IMR-90 (cell line): ENCODE data around the gene ADAMTSL1. TPM values are rescaled to one million over a fixed set of nuclear protein-coding genes. Genes with fewer than 3 reads are reported as not detected.

ENCODE experiments used
- ATAC-seq: fragments of 200-7000 bp; cut with Tn5 transposase; 2 replicates; pipeline ENCODE4 v1.9.1; 2020; ENCODE audit warnings: low read depth, mild to moderate bottlenecking, moderate library complexity
- BruUV-seq: library from RNA; stranded (reverse); fragments of 400-500 nt; replicated peaks from 2 replicates; lab custom pipeline; 2021; lab: Mats Ljungman, UMichigan
- CTCF ChIA-PET: fragments of 300-600 bp; formaldehyde crosslinking; extraction: SDS; loops from one replicate; lab custom pipeline; 2021; ENCODE audit warnings: antibody characterized with exemption; lab: Yijun Ruan, JAX
- POLR2A ChIA-PET: fragments of 300-600 bp; sonication (Branson Sonifier 250); formaldehyde crosslinking; loops from one replicate; lab custom pipeline; 2022; ENCODE audit warnings: antibody characterized with exemption; ENCODE audit not compliant: unreplicated experiment; lab: Charles Lee
- DNase-seq: peaks from one replicate; pipeline ENCODE4 v3.0.0; 2013
- H2AFZ ChIP-seq: replicated peaks from 2 replicates; pipeline ENCODE3; 2013; ENCODE audit warnings: low read length, mild to moderate bottlenecking; ENCODE audit not compliant: poor library complexity
- H2AK5ac ChIP-seq: 2 replicates; pipeline ENCODE4 v1.6.1; 2013; ENCODE audit warnings: low read depth, low read length, inconsistent platforms
- H2AK9ac ChIP-seq: replicated peaks from 2 replicates; pipeline ENCODE3; 2013; ENCODE audit warnings: mild to moderate bottlenecking, low read depth, low read length, moderate library complexity; ENCODE audit not compliant: poor library complexity
- H2BK120ac ChIP-seq: 2 replicates; pipeline ENCODE4 v1.6.1; 2013; ENCODE audit warnings: low read depth, low read length, inconsistent platforms
- H2BK15ac ChIP-seq: 3 replicates; pipeline ENCODE4 v1.6.1; 2013; ENCODE audit warnings: low read depth, low read length, inconsistent platforms
- H2BK20ac ChIP-seq: 2 replicates; pipeline ENCODE4 v1.6.1; 2013; ENCODE audit warnings: low read depth, mild to moderate bottlenecking, inconsistent platforms, low read length, moderate library complexity
- H2BK5ac ChIP-seq: 2 replicates; pipeline ENCODE4 v1.6.1; 2013; ENCODE audit warnings: mild to moderate bottlenecking, low read depth, low read length, inconsistent platforms; ENCODE audit not compliant: poor library complexity, severe bottlenecking
- H3K14ac ChIP-seq: replicated peaks from 2 replicates; pipeline ENCODE4 v1.6.1; 2013; ENCODE audit warnings: low read depth, low read length, inconsistent platforms
- H3K18ac ChIP-seq: 2 replicates; pipeline ENCODE4 v1.6.1; 2013; ENCODE audit warnings: low read depth, low read length, control low read depth
- H3K23ac ChIP-seq: 2 replicates; pipeline ENCODE4 v1.6.1; 2013; ENCODE audit warnings: low read depth, low read length, inconsistent platforms
- H3K27ac ChIP-seq: 2 replicates; pipeline ENCODE4 v1.5.1; 2013; ENCODE audit warnings: mild to moderate bottlenecking, control low read depth, low read length; ENCODE audit not compliant: insufficient read depth
- H3K27me3 ChIP-seq: 2 replicates; pipeline ENCODE4 v1.6.1; 2013; ENCODE audit warnings: low read length; ENCODE audit not compliant: control insufficient read depth, insufficient read depth
- H3K36me3 ChIP-seq: 2 replicates; pipeline ENCODE4 v1.6.1; 2013; ENCODE audit warnings: low read length, mixed read lengths; ENCODE audit not compliant: control insufficient read depth, insufficient read depth
- H3K4ac ChIP-seq: 2 replicates; pipeline ENCODE4 v1.6.1; 2013; ENCODE audit warnings: low read depth, low read length, inconsistent platforms
- H3K4me1 ChIP-seq: 2 replicates; pipeline ENCODE4 v1.6.1; 2013; ENCODE audit warnings: low read length, mixed read lengths; ENCODE audit not compliant: control insufficient read depth, insufficient read depth
- H3K4me2 ChIP-seq: 2 replicates; pipeline ENCODE4 v1.6.1; 2013; ENCODE audit warnings: low read depth, mild to moderate bottlenecking, control low read depth, low read length, moderate library complexity
- H3K4me3 ChIP-seq: 2 replicates; pipeline ENCODE4 v1.5.1; 2013; ENCODE audit warnings: low read depth, mild to moderate bottlenecking, control low read depth, low read length, moderate library complexity; ENCODE audit not compliant: insufficient read depth
- H3K56ac ChIP-seq: 2 replicates; pipeline ENCODE4 v1.6.1; 2013; ENCODE audit warnings: low read length, inconsistent platforms; ENCODE audit not compliant: insufficient read depth; ENCODE audit errors: extremely low read depth
- H3K79me1 ChIP-seq, 2 experiments: 2 replicates each; pipeline ENCODE4 v1.6.1; 2013; ENCODE audit warnings: low read length in 2 of 2, inconsistent platforms in 1 of 2, low read depth in 1 of 2
- H3K9ac ChIP-seq: 2 replicates; pipeline ENCODE4 v1.6.1; 2013; ENCODE audit warnings: low read depth, low read length, control low read depth
- H3K9me1 ChIP-seq: 2 replicates; pipeline ENCODE4 v1.6.1; 2013; ENCODE audit warnings: low read length, inconsistent platforms; ENCODE audit not compliant: insufficient read depth
- H3K9me3 ChIP-seq: 2 replicates; pipeline ENCODE4 v1.6.1; 2013; ENCODE audit warnings: low read length; ENCODE audit not compliant: control insufficient read depth, insufficient read depth
- H4K20me1 ChIP-seq: 2 replicates; pipeline ENCODE4 v1.6.1; 2013; ENCODE audit warnings: low read length, inconsistent platforms; ENCODE audit not compliant: insufficient read depth
- H4K5ac ChIP-seq: 2 replicates; pipeline ENCODE4 v1.6.1; 2013; ENCODE audit warnings: mild to moderate bottlenecking, low read depth, low read length, control low read depth
- H4K8ac ChIP-seq, 2 experiments: 2 replicates each; pipeline ENCODE4 v1.6.1; 2013; ENCODE audit warnings: low read depth in 2 of 2, low read length in 2 of 2, control low read depth in 1 of 2, inconsistent platforms in 1 of 2
- H4K91ac ChIP-seq: 2 replicates; pipeline ENCODE4 v1.6.1; 2013; ENCODE audit warnings: low read depth, low read length, inconsistent platforms; ENCODE audit not compliant: insufficient read depth
- CEBPB ChIP-seq: IDR thresholded peaks from 2 replicates; pipeline ENCODE4 v1.6.1; 2012; ENCODE audit warnings: low read depth, low read length, improper control_type of control experiment
- FOS ChIP-seq: fragments of 150-350 bp; IDR thresholded peaks from 2 replicates; pipeline ENCODE4 v1.6.1; 2016; ENCODE audit warnings: low read depth, low read length
- NFE2L2 ChIP-seq: fragments of 150-350 bp; IDR thresholded peaks from 2 replicates; pipeline ENCODE4 v1.6.1; 2016; ENCODE audit warnings: low read depth, mild to moderate bottlenecking, low read length
- RCOR1 ChIP-seq: IDR thresholded peaks from 2 replicates; pipeline ENCODE4 v1.6.1; 2012; ENCODE audit warnings: mild to moderate bottlenecking, low read length, improper control_type of control experiment; ENCODE audit not compliant: insufficient replicate concordance
- SMC3 ChIP-seq: fragments of 150-350 bp; IDR thresholded peaks from 2 replicates; pipeline ENCODE4 v1.6.1; 2016; ENCODE audit warnings: low read depth, mild to moderate bottlenecking, antibody characterized with exemption, low read length, moderate library complexity
- WGBS, 2 experiments: methylation state at CpG; one replicate each; pipeline versions ENCODE4 v1.1.5 to v1.1.7; 2013; ENCODE audit warnings: missing lambda C conversion rate in 2 of 2; ENCODE audit not compliant: insufficient read length in 1 of 2; ENCODE audit errors: extremely low coverage in 2 of 2; 5-methylcytosine and 5-hydroxymethylcytosine counted together
- dilution Hi-C: fragments of 300-500 bp; cut with HindIII; formaldehyde crosslinking; loops from one replicate; pipeline ENCODE4 v1.14.3; 2018; ENCODE audit warnings: low sequenced_read_pairs; ENCODE audit not compliant: unreplicated experiment
- in situ Hi-C: fragments of 300-500 bp; cut with MboI; formaldehyde crosslinking; loops from 3 replicates; pipeline ENCODE4 v1.14.3; 2019; ENCODE audit warnings: low sequenced_read_pairs, inconsistent platforms, mixed read lengths
- intact Hi-C: fragments of 100-400 bp; cut with micrococcal nuclease; formaldehyde crosslinking; loops from 2 replicates; pipeline ENCODE4 v1.10.0; 2022
- polyA plus RNA-seq, 3 experiments: library from polyadenylated mRNA; depleted of rRNA; stranded (reverse); fragments of >200 nt; gene quantifications; 2 replicates each; pipeline ENCODE4 v1.2.3, GENCODE V29; 2012; ENCODE audit warnings: low replicate concordance in 1 of 3
- total RNA-seq: library from RNA; depleted of rRNA; stranded (reverse); fragments of >200 nt; gene quantifications from 2 replicates; pipeline ENCODE4 v1.2.3, GENCODE V29; 2012

ADAMTSL1 gene
- total and polyA plus RNA-seq, 2 of the 4 experiments (the other 2 are of a cell fraction): 38.2 to 62.2 TPM

DNA sequence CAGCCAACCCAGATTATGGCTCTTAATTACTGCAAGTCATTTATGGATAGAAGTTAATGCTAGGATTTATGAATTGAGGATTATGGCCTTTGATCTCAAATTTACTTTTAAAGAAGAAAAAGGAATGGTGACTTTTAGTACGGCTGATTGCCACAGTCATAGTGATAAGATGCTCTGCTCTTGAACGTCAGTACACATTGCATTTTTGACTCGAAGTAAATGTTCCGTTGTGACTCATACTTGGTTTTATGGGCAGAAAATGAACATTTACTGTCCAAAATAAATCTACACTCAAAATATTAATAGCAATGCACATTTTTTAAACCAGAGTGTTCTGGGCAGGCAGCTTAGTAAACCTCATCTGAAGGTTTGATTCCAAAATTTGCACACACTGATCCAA is 830 bp downstream of the ADAMTSL1 start:
- TF ChIP-seq NFE2L2 (peak; percentile 55; the same call in 1 of the 2 replicates), CEBPB (peak; percentile 63; the same call in 1 of the 2 replicates), SMC3 (no peak), FOS (peak; percentile 38; the same call in 1 of the 2 replicates), RCOR1 (no peak)
- Histone ChIP-seq H2AK9ac (no peak overlapping the region), H3K27me3 (no peaks in the 10 kb centered on the region), H2AK5ac (no peak overlapping the region), H3K4ac (no peak overlapping the region), H3K4me1 (peaks cover 7% of the 10 kb centered on the region; the same call in 1 of the 2 replicates), H2BK15ac (no peak overlapping the region), H3K9ac (no peak overlapping the region), H3K9me1 (peaks cover 3% of the 10 kb centered on the region; the same call in 1 of the 2 replicates), H4K91ac (no peak overlapping the region; the same call in 1 of the 2 replicates), H3K56ac (no peak overlapping the region), H3K36me3 (no peaks in the 10 kb centered on the region), H3K79me1 (peaks cover 0 to 6% of the 10 kb centered on the region in 2 experiments; a peak in 1 of 4 replicates), H3K18ac (no peak overlapping the region), H3K4me3 (no peak overlapping the region), H4K8ac (no peak overlapping the region), H4K20me1 (no peaks in the 10 kb centered on the region), H2BK20ac (peak overlapping the region; percentile 18; the same call in 1 of the 2 replicates), H4K5ac (no peak overlapping the region), H3K23ac (no peak overlapping the region), H3K14ac (peak overlapping the region; percentile 47; the same call in 1 of the 2 replicates), H3K27ac (no peak overlapping the region), H2BK120ac (peak overlapping the region; percentile 14; the same call in 1 of the 2 replicates), H3K9me3 (no peaks in the 10 kb centered on the region), H2AFZ (no peak overlapping the region), H2BK5ac (no peak overlapping the region), H3K4me2 (peak overlapping the region; percentile 96; the same call in 1 of the 2 replicates)
- dilution Hi-C loops (no loop called here), intact Hi-C loops (no loop called here), in situ Hi-C loops (loop anchor here (25.0 kb wide), 1 partner anchor 688 kb away; no protein-coding TSS in a partner anchor)
- no TSS peak for BruUV-seq
- ATAC-seq (peak; percentile 59), DNase-seq (peak; percentile 72)
- POLR2A ChIA-PET: no interaction called here
- CTCF ChIA-PET: interaction anchor here (0.9 kb wide), 1 partner anchor 32 kb away, joined by 4 read pairs; no protein-coding TSS in a partner anchor
- WGBS, 2 experiments: 0% methylated on average over 2 of the region's 4 CpGs; no CpG with 5 or more reads in 1 of the 2 experiments
